ENCODE measurements around the gene TTN. TPM values are rescaled to one million over a fixed set of nuclear protein-coding genes. Genes with fewer than 3 reads are reported as not detected.

Gene TTN
- total and polyA plus RNA-seq, 2 donors (not counting 1 experiment from before 2014, with no cell fraction given): 0.14 to 0.33 TPM

- H2AFZ ChIP-seq (ENCODE audit: low read length): no peak overlapping the region
- no peak for DNase-seq (ENCODE audit: low read depth in 2 of 2)
- TF ChIP-seq, protein P1, sequence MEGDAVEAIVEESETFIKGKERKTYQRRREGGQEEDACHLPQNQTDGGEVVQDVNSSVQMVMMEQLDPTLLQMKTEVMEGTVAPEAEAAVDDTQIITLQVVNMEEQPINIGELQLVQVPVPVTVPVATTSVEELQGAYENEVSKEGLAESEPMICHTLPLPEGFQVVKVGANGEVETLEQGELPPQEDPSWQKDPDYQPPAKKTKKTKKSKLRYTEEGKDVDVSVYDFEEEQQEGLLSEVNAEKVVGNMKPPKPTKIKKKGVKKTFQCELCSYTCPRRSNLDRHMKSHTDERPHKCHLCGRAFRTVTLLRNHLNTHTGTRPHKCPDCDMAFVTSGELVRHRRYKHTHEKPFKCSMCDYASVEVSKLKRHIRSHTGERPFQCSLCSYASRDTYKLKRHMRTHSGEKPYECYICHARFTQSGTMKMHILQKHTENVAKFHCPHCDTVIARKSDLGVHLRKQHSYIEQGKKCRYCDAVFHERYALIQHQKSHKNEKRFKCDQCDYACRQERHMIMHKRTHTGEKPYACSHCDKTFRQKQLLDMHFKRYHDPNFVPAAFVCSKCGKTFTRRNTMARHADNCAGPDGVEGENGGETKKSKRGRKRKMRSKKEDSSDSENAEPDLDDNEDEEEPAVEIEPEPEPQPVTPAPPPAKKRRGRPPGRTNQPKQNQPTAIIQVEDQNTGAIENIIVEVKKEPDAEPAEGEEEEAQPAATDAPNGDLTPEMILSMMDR (conservative IDR thresholded peaks at IDR 0.05 in 1 of 2, IDR thresholded peaks at IDR 0.05 in 1 of 2; ENCODE audit: low read depth in 1 of 2, low read length in 2 of 2): no peak
- TF ChIP-seq EZH2 (IDR thresholded peaks at IDR 0.05; ENCODE audit: low read length, missing control alignments): no peak
- H3K79me2 ChIP-seq (ENCODE audit: control insufficient read depth, insufficient read depth, low read length): no peaks in the 10 kb centered on the region
- no peak overlapping the region for H3K4me2 ChIP-seq (ENCODE audit: extremely low read depth, insufficient read depth, low read length)
- no peaks in the 10 kb centered on the region for H3K27me3 ChIP-seq (ENCODE audit: control insufficient read depth, insufficient read depth, low read length)
- H3K4me1 ChIP-seq (ENCODE audit: control insufficient read depth, extremely low read depth, insufficient read depth, low read length): no peaks in the 10 kb centered on the region
- H3K4me3 ChIP-seq (replicated peaks in 1 of 4; ENCODE audit: control extremely low read depth in 1 of 4, insufficient read depth in 1 of 4, low read depth in 3 of 4, low read length in 4 of 4): no peak overlapping the region
- no peak overlapping the region for H3K27ac ChIP-seq (ENCODE audit: insufficient read depth, low read length)
- H3K9me3 ChIP-seq (ENCODE audit: control insufficient read depth, insufficient read depth, low read depth, low read length): no peaks in the 10 kb centered on the region
- peaks cover 7% of the 10 kb centered on the region for H3K36me3 ChIP-seq (ENCODE audit: control insufficient read depth, insufficient read depth, low read length)
- no peak overlapping the region for H3K9ac ChIP-seq (ENCODE audit: insufficient read depth, low read length)
- H4K20me1 ChIP-seq (ENCODE audit: control insufficient read depth, extremely low read depth, insufficient read depth, low read length): no peaks in the 10 kb centered on the region
Measured at GRCh38 chr2:178496049-178496448, 311.2 kb downstream of the TTN start.

- H3K36me3 ChIP-seq (ENCODE audit: control insufficient read depth, insufficient read depth, low read length): peaks cover 6% of the 10 kb centered on the region
- no peak overlapping the region for H3K4me2 ChIP-seq (ENCODE audit: extremely low read depth, insufficient read depth, low read length)
- no peaks in the 10 kb centered on the region for H3K9me3 ChIP-seq (ENCODE audit: control insufficient read depth, insufficient read depth, low read depth, low read length)
- no peak overlapping the region for H3K9ac ChIP-seq (ENCODE audit: insufficient read depth, low read length)
- no peaks in the 10 kb centered on the region for H4K20me1 ChIP-seq (ENCODE audit: control insufficient read depth, extremely low read depth, insufficient read depth, low read length)
- no peak for DNase-seq (ENCODE audit: low read depth in 2 of 2)
- no peaks in the 10 kb centered on the region for H3K27me3 ChIP-seq (ENCODE audit: control insufficient read depth, insufficient read depth, low read length)
- no peaks in the 10 kb centered on the region for H3K4me1 ChIP-seq (ENCODE audit: control insufficient read depth, extremely low read depth, insufficient read depth, low read length)
- TF ChIP-seq EZH2 (IDR thresholded peaks at IDR 0.05; ENCODE audit: low read length, missing control alignments): no peak
- TF ChIP-seq, protein P1 (conservative IDR thresholded peaks at IDR 0.05 in 1 of 2, IDR thresholded peaks at IDR 0.05 in 1 of 2; ENCODE audit: low read depth in 1 of 2, low read length in 2 of 2): no peak
- no peak overlapping the region for H2AFZ ChIP-seq (ENCODE audit: low read length)
- H3K27ac ChIP-seq (ENCODE audit: insufficient read depth, low read length): no peak overlapping the region
- H3K79me2 ChIP-seq (ENCODE audit: control insufficient read depth, insufficient read depth, low read length): no peaks in the 10 kb centered on the region
- H3K4me3 ChIP-seq (replicated peaks in 1 of 4; ENCODE audit: control extremely low read depth in 1 of 4, insufficient read depth in 1 of 4, low read depth in 3 of 4, low read length in 4 of 4): no peak overlapping the region
Measured at GRCh38 chr2:178491612-178492011, 315.6 kb downstream of the TTN start.

DNA sequence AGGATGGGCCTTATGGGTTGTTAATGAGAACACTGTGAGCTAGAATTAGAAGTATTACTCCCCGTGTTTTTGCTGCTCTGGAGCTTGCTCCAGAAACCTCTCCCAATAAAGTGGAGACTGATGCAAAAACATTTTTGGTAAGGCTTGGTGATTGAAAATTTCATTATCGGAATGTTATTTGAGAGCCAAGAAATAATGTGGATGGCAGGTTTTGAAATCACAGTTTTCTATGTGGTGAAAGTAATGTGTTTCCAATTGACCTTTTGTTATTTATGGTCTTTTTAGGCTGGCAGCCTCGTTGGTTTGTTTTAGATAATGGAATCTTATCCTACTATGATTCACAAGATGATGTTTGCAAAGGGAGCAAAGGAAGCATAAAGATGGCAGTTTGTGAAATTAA is 321.9 kb downstream of the TTN start:
- Histone ChIP-seq H3K27me3 (ENCODE audit: control insufficient read depth, insufficient read depth, low read length) (no peaks in the 10 kb centered on the region), H3K4me3 (replicated peaks in 1 of 4; ENCODE audit: control extremely low read depth in 1 of 4, insufficient read depth in 1 of 4, low read depth in 3 of 4, low read length in 4 of 4) (no peak overlapping the region), H3K36me3 (ENCODE audit: control insufficient read depth, insufficient read depth, low read length) (no peaks in the 10 kb centered on the region), H3K4me1 (ENCODE audit: control insufficient read depth, extremely low read depth, insufficient read depth, low read length) (no peaks in the 10 kb centered on the region), H3K79me2 (ENCODE audit: control insufficient read depth, insufficient read depth, low read length) (peaks cover 32% of the 10 kb centered on the region), H3K9me3 (ENCODE audit: control insufficient read depth, insufficient read depth, low read depth, low read length) (no peaks in the 10 kb centered on the region), H3K27ac (ENCODE audit: insufficient read depth, low read length) (no peak overlapping the region), H2AFZ (ENCODE audit: low read length) (no peak overlapping the region), H4K20me1 (ENCODE audit: control insufficient read depth, extremely low read depth, insufficient read depth, low read length) (no peaks in the 10 kb centered on the region), H3K9ac (ENCODE audit: insufficient read depth, low read length) (no peak overlapping the region), H3K4me2 (ENCODE audit: extremely low read depth, insufficient read depth, low read length) (no peak overlapping the region)
- TF ChIP-seq, protein P1 (conservative IDR thresholded peaks at IDR 0.05 in 1 of 2, IDR thresholded peaks at IDR 0.05 in 1 of 2; ENCODE audit: low read depth in 1 of 2, low read length in 2 of 2): no peak
- TF ChIP-seq EZH2 (IDR thresholded peaks at IDR 0.05; ENCODE audit: low read length, missing control alignments): no peak
- peak in 1 of 2 donors; percentile 5 for DNase-seq (ENCODE audit: low read depth in 2 of 2)

Measured in fibroblast of lung (primary cell).